Erythroblast (primary cell): ENCODE data around the gene OPCML.

Experiments
- DNase-seq, 2 experiments: peaks; one replicate each; lab custom pipeline; 2025; lab: John Stamatoyannopoulos, UW
- GATA1 ChIP-seq: IDR thresholded peaks from 2 replicates; pipeline ENCODE4 v1.6.1; 2011; ENCODE audit warnings: low read depth, mild to moderate bottlenecking, control low read depth, low read length, moderate library complexity
- POLR2A ChIP-seq: IDR thresholded peaks from 2 replicates; pipeline ENCODE4 v1.6.1; 2011; ENCODE audit warnings: mild to moderate bottlenecking, low read length

The OPCML gene

GRCh38 chr11:133065847-133066485 is 466.3 kb downstream of the OPCML start:
- no peak for TF ChIP-seq GATA1
- no peak for TF ChIP-seq POLR2A
- no peak for DNase-seq

DNA sequence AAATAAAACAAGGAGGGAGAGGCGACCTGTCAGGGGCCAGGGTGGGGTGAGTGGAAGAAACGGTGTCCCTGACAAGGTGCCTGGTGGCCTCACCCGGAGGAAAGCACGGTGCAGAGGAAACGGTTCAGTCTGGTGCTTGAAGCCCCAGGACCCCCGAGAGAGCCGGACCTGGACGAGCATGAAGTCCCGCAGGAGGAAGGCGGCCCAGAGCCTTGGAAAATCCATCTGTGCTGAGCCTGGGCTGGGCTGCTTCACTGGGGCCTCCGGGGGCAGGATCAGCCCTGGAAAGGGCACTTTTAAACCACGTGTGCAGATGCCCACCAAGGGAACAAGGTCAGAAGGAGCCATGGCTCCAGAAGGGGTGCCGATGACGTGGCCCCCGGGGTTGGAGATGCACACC is 467.3 kb downstream of the OPCML start:
- DNase-seq, result no peak
- TF ChIP-seq GATA1, result no peak
- no peak for TF ChIP-seq POLR2A

GRCh38 chr11:133064152-133064877 is 468.0 kb downstream of the OPCML start:
- TF ChIP-seq GATA1, result no peak
- no peak for TF ChIP-seq POLR2A
- peak in 1 of 2 experiments; percentile 3 for DNase-seq

- no peak for DNase-seq
Measured at GRCh38 chr11:133058501-133058900, 473.8 kb downstream of the OPCML start.

DNA sequence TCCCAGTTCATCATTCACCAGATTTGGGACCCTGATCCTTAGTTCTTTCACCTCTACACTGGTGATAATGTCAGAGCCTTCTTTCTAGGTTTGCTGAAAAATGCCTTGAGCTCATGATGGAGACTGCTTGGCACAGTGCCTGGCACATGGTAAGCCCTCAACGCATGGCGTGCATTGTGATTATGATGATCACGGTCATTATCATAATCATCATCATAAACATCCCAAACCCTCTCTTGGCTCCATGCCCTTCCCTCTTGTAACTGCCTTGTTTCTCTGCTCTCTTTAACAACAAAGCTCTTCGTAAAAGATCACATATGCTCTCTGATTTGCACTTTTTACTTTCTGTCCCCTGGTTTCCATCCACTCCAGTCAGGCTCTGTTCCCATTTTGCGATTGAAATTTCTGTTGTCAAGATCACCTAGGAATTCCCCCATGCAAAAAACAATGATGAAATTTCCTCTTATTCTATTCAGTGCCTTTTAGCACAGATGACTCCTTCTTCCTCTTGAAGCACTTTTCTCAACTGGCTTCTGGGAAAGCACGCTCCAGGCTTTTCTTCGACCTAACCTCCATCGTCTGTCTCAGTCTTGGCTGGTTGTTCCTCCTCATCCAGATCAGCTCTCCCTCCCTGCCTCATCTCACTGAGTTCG is 479.1 kb downstream of the OPCML start:
- TF ChIP-seq POLR2A (no peak), GATA1 (no peak)
- no peak for DNase-seq

More at GRCh38 chr11:133058501-133058900, 473.8 kb downstream of the OPCML start:
- TF ChIP-seq GATA1 (no peak), POLR2A (no peak)

DNA sequence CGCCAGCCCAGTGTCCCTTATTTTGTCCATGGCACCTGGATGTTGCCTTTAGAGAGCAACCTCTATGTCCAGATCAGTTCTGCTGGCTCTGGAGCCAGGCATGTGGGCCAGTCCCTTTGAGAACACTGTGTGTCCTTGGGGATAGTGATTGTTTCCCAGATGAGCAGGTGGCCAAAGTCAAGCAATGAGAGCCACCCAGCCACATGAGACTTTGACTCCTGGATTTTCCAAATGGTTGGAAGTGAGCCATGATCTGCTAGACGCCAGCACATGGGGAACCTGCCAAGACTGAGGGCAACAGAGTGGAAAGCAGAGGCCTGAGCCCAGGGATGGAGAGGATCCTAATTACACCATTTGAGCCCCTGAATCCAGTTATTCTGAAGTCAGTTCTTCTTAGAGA is 479.8 kb downstream of the OPCML start:
- no peak for DNase-seq
- TF ChIP-seq POLR2A (no peak), GATA1 (no peak)

- no peak for DNase-seq
- TF ChIP-seq POLR2A (no peak), GATA1 (no peak)
Measured at GRCh38 chr11:133049244-133050019, 482.9 kb downstream of the OPCML start.

DNA sequence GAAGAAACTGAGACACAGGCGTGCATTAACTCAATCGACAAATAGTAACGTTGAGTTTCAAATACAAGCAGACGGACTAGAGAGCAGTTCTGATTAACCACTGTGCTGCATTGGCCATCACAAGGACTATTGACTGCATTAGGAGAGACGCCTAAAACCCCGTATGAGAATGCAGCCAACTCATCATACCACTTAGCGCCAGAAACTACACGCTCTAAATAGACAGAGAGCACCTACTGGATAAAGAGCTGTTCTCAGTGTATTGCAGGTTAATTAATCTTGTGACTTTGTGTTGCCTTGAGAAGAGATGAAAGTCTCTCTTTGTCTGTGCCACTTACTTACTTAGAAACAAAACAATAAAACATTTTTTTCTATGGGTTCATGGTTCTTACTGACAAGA is 484.0 kb downstream of the OPCML start:
- TF ChIP-seq POLR2A (no peak), GATA1 (no peak)
- DNase-seq, result no peak

GRCh38 chr11:133047771-133048115 is 484.6 kb downstream of the OPCML start:
- DNase-seq, result no peak

DNA sequence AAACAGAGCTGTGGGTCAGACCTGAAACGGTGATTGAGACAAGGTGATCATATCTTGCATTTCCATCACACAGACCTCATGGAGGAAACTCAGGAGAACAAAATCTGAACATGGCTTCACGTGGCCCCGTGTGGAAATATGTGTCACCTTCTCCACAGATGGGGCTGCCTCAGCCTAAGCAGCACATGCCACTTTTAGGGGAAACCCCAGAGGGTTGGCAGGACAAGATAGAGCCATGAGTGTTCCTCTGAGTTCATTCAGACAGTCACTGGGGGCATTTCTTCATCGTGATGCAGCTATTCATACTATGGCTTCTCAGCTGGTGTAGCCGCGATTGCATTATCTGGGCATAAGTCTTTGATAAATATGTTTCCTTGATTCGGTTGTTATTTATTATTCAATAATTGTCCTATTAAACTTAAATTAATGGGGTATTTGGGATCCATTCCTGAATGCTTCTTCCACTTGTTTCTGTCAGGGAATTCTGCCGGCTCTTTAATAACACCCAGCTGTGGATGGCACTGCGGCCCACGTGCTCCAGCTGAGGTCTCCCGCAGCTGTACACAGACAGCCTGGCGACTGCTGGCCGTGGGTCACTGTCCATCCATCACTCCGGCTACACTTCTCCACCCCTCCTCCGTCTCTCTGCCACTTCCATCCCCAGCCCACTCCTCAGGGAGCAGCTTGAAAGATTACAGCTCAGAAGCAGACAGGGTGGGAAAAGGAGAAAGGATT is 485.1 kb downstream of the OPCML start:
- DNase-seq, result no peak
- no peak for TF ChIP-seq GATA1
- no peak for TF ChIP-seq POLR2A

More at GRCh38 chr11:133047771-133048115, 484.6 kb downstream of the OPCML start:
- no peak for TF ChIP-seq POLR2A

DNA sequence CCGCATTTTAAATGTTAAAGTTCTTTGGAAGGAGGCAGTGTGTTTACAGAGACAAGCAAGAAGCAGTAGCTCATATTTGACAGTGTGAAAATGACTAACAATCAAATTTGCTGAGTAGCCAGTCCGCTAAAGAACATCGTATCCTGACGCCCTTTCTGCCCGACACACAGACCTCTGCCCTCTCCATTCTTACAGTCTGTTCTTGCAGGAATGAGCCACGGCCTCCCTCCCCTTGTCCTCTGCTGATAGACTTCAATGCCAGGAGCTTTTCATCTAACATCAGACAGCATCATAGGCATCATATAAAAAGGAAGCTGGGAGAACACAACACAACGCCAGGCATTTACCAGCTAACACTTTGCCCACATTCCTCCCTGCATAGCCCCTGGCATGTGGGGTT is 486.0 kb downstream of the OPCML start:
- TF ChIP-seq GATA1 (no peak), POLR2A (no peak)
- no peak for DNase-seq

DNA sequence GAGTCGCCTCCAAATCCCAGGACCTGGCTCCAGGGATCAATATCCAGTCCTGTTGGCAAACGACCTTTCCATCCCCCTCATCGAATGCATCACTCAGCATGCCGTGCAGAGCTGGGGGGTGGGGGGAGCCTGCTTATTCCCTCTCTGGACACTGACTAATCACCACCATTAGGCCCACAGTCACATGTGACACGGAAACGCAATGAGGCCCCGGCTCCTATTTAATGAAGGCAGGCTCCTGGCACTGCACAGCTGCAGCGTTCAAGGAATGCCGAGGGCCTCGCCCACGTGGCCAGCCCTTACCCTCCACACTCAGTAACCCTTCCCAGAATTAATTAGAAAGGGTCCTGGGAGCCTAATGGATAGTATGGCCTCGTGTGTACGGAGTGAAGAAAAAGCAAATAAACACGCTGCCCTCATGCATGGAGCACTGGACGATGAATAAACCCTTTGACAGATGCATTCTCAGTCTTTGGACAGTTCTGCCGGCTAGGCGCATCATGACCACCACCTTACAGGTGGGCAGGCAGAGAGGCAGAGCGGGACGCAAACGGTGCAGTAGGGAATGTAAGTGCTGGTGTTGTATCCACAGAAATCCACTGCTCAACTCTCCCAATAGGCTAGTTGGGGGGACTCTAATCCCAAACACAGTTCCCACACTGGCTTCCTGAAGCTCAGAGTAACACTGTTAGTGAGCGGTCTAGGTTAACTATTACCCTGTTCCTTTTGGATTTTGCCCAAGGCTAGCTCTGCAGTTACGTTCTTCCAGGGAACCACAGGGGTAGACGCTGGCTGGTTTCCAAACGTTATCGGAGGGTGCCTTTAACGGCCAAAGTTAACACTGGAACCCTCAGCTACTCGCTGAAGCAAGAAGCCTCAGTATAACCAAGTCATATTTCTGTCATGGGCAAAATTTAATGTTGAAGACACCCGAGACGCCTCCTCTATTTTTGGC is 490.1 kb downstream of the OPCML start:
- DNase-seq, result no peak
- TF ChIP-seq GATA1, result no peak
- no peak for TF ChIP-seq POLR2A
